HepG2 (cell line): ENCODE measurements around the gene RASSF7. TPM values are rescaled to one million over a fixed set of nuclear protein-coding genes. Genes with fewer than 3 reads are reported as not detected.
A peak's percentile ranks its signal among the peaks of the same experiment; 100 is the strongest.

ENCODE experiments used
- GABPB1 ChIP-seq: IDR thresholded peaks from 2 replicates; pipeline ENCODE4 v1.6.1; 2016; ENCODE audit warnings: mild to moderate bottlenecking, missing genetic modification reagents, moderate library complexity, missing compliant biosample characterization
- JUNB ChIP-seq: sonication (generic); formaldehyde crosslinking; IDR thresholded peaks from 2 replicates; pipeline ENCODE4 v1.8.0; 2022; ENCODE audit warnings: missing genetic modification reagents, mild to moderate bottlenecking, borderline replicate concordance
- KLF13 ChIP-seq: sonication (generic); formaldehyde crosslinking; IDR thresholded peaks from 2 replicates; pipeline ENCODE4 v1.4.0; 2020; ENCODE audit warnings: mild to moderate bottlenecking, missing genetic modification reagents
- NFATC3 ChIP-seq: sonication (generic); formaldehyde crosslinking; IDR thresholded peaks from 2 replicates; pipeline ENCODE4 v1.5.1; 2020; ENCODE audit warnings: mild to moderate bottlenecking, missing genetic modification reagents
- RBM39 ChIP-seq: fragments of 200-400 bp; formaldehyde crosslinking; IDR thresholded peaks from one replicate; pipeline ENCODE4 v1.6.1; 2018; ENCODE audit warnings: antibody characterized with exemption, mild to moderate bottlenecking, low read depth, low read length; ENCODE audit not compliant: poor library complexity, severe bottlenecking
- RFX3 ChIP-seq: IDR thresholded peaks from 2 replicates; pipeline ENCODE4 v1.6.1; 2016; ENCODE audit warnings: missing biosample characterization, missing genetic modification reagents
- TFDP1 ChIP-seq: IDR thresholded peaks from 2 replicates; pipeline ENCODE4 v1.6.1; 2016; ENCODE audit warnings: missing compliant biosample characterization, missing genetic modification reagents, borderline replicate concordance
- THAP11 ChIP-seq: IDR thresholded peaks from 2 replicates; pipeline ENCODE4 v1.6.1; 2016; ENCODE audit warnings: missing biosample characterization, missing genetic modification reagents
- ZFAT ChIP-seq: sonication (generic); formaldehyde crosslinking; conservative IDR thresholded peaks from 2 replicates; pipeline ENCODE4 v1.8.1; 2023; ENCODE audit warnings: missing genetic modification reagents, inconsistent platforms
- ZFP62 ChIP-seq: sonication (generic); formaldehyde crosslinking; IDR thresholded peaks from 2 replicates; pipeline ENCODE4 v1.4.0; 2020; ENCODE audit warnings: missing genetic modification reagents
- ZNF276 ChIP-seq: sonication (generic); formaldehyde crosslinking; IDR thresholded peaks from 2 replicates; pipeline ENCODE4 v1.4.0; 2020; ENCODE audit warnings: mild to moderate bottlenecking, low read depth, missing genetic modification reagents
- ZSCAN5A ChIP-seq: sonication (generic); formaldehyde crosslinking; IDR thresholded peaks from 2 replicates; pipeline ENCODE4 v1.8.0; 2022; ENCODE audit warnings: mild to moderate bottlenecking, missing genetic modification reagents, borderline replicate concordance
- polyA plus RNA-seq, 8 experiments: library from polyadenylated mRNA; depleted of rRNA in 3 of 8; stranded (reverse) in 7 of 8; unstranded in 1 of 8; fragments of >200 nt; fragmentation: Illumina TruSeq in 4 of 8; extraction: Trizol in 4 of 8; gene quantifications; 2 replicates each; pipeline versions ENCODE4 v1.2.1 to v1.2.3, GENCODE V29; 2011 to 2016; ENCODE audit warnings: low read depth in 4 of 8, missing spikeins in 1 of 8, mixed read lengths in 1 of 8; ENCODE audit not compliant: insufficient read depth in 1 of 8
- total RNA-seq, 5 experiments: library from RNA; depleted of rRNA; stranded (reverse); fragments of >200 nt; fragmentation: Illumina TruSeq; extraction: Trizol; gene quantifications; 2 replicates each; pipeline ENCODE4 v1.2.3, GENCODE V29; 2016; ENCODE audit warnings: low read depth in 1 of 5
- TF ChIP-seq, protein P1 (sequence below): sonication (generic); formaldehyde crosslinking; IDR thresholded peaks from 2 replicates; pipeline ENCODE4 v1.5.0; 2020; ENCODE audit warnings: mild to moderate bottlenecking, missing genetic modification reagents
- TF ChIP-seq, protein P2 (sequence below): sonication (generic); formaldehyde crosslinking; IDR thresholded peaks from 2 replicates; pipeline ENCODE4 v1.5.0; 2020; ENCODE audit warnings: mild to moderate bottlenecking, missing genetic modification reagents, borderline replicate concordance

Gene RASSF7
- total and polyA plus RNA-seq, 2 of the 13 experiments (the other 11 are each of a cell fraction or from before 2014, with no cell fraction given): 20.2 to 28.6 TPM

DNA sequence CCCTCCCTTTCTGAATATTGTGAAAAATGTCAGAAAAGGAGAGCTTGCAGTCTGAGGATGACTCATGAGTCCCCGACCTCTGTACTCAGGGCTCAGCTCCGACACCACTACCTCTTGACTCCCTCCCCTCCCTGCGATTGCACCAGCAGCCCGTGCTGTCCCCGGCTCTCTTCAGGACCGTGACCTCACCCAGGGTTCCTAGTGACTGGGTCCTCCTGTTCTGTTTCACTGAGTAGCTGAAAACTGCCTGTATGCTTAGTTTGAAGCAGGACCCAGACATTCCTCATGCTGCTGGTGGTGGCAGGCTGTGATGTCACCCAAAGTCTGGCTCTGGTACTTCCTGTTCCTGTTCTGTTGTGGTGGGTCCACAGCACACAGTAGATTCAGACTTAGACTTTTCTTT, 27.2 kb downstream of the RASSF7 start (continued):
- no peak for TF ChIP-seq ZNF276 (CRISPR knock-in tag)
- no peak for TF ChIP-seq RFX3 (CRISPR knock-in tag)
- TF ChIP-seq ZSCAN5A (CRISPR knock-in tag): no peak
- TF ChIP-seq JUNB: peak; percentile 85
- TF ChIP-seq GABPB1: peak; percentile 50; the same call in 1 of the 2 replicates
- TF ChIP-seq RBM39: no peak
- no peak for TF ChIP-seq ZFP62
- TF ChIP-seq, protein P1, sequence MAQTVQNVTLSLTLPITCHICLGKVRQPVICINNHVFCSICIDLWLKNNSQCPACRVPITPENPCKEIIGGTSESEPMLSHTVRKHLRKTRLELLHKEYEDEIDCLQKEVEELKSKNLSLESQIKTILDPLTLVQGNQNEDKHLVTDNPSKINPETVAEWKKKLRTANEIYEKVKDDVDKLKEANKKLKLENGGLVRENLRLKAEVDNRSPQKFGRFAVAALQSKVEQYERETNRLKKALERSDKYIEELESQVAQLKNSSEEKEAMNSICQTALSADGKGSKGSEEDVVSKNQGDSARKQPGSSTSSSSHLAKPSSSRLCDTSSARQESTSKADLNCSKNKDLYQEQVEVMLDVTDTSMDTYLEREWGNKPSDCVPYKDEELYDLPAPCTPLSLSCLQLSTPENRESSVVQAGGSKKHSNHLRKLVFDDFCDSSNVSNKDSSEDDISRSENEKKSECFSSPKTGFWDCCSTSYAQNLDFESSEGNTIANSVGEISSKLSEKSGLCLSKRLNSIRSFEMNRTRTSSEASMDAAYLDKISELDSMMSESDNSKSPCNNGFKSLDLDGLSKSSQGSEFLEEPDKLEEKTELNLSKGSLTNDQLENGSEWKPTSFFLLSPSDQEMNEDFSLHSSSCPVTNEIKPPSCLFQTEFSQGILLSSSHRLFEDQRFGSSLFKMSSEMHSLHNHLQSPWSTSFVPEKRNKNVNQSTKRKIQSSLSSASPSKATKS (CRISPR knock-in tag): no peak
- no peak for TF ChIP-seq ZFAT
- TF ChIP-seq TFDP1 (CRISPR knock-in tag): peak; percentile 49; the same call in 1 of the 2 replicates
- TF ChIP-seq THAP11 (CRISPR knock-in tag): peak; percentile 72; the same call in 1 of the 2 replicates
- no peak for TF ChIP-seq NFATC3
- no peak for TF ChIP-seq KLF13 (CRISPR knock-in tag)
- TF ChIP-seq, protein P2, sequence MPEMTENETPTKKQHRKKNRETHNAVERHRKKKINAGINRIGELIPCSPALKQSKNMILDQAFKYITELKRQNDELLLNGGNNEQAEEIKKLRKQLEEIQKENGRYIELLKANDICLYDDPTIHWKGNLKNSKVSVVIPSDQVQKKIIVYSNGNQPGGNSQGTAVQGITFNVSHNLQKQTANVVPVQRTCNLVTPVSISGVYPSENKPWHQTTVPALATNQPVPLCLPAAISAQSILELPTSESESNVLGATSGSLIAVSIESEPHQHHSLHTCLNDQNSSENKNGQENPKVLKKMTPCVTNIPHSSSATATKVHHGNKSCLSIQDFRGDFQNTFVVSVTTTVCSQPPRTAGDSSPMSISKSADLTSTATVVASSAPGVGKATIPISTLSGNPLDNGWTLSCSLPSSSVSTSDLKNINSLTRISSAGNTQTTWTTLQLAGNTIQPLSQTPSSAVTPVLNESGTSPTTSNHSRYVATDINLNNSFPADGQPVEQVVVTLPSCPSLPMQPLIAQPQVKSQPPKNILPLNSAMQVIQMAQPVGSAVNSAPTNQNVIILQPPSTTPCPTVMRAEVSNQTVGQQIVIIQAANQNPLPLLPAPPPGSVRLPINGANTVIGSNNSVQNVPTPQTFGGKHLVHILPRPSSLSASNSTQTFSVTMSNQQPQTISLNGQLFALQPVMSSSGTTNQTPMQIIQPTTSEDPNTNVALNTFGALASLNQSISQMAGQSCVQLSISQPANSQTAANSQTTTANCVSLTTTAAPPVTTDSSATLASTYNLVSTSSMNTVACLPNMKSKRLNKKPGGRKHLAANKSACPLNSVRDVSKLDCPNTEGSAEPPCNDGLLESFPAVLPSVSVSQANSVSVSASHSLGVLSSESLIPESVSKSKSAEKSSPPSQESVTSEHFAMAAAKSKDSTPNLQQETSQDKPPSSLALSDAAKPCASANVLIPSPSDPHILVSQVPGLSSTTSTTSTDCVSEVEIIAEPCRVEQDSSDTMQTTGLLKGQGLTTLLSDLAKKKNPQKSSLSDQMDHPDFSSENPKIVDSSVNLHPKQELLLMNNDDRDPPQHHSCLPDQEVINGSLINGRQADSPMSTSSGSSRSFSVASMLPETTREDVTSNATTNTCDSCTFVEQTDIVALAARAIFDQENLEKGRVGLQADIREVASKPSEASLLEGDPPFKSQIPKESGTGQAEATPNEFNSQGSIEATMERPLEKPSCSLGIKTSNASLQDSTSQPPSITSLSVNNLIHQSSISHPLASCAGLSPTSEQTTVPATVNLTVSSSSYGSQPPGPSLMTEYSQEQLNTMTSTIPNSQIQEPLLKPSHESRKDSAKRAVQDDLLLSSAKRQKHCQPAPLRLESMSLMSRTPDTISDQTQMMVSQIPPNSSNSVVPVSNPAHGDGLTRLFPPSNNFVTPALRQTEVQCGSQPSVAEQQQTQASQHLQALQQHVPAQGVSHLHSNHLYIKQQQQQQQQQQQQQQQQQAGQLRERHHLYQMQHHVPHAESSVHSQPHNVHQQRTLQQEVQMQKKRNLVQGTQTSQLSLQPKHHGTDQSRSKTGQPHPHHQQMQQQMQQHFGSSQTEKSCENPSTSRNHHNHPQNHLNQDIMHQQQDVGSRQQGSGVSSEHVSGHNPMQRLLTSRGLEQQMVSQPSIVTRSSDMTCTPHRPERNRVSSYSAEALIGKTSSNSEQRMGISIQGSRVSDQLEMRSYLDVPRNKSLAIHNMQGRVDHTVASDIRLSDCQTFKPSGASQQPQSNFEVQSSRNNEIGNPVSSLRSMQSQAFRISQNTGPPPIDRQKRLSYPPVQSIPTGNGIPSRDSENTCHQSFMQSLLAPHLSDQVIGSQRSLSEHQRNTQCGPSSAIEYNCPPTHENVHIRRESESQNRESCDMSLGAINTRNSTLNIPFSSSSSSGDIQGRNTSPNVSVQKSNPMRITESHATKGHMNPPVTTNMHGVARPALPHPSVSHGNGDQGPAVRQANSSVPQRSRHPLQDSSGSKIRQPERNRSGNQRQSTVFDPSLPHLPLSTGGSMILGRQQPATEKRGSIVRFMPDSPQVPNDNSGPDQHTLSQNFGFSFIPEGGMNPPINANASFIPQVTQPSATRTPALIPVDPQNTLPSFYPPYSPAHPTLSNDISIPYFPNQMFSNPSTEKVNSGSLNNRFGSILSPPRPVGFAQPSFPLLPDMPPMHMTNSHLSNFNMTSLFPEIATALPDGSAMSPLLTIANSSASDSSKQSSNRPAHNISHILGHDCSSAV (CRISPR knock-in tag): no peak
